AG04450 (cell line): ENCODE data around the gene PHF11. TPM values are rescaled to one million over a fixed set of nuclear protein-coding genes. Genes with fewer than 3 reads are reported as not detected.

Experiments
- CTCF ChIA-PET: fragments of 300-600, 350-600 bp; formaldehyde crosslinking; extraction: SDS; loops from one replicate; lab custom pipeline; 2022; ENCODE audit warnings: antibody characterized with exemption, inconsistent platforms; lab: Charles Lee
- POLR2A ChIA-PET: fragments of 350-600 bp; formaldehyde crosslinking; extraction: SDS; loops from one replicate; lab custom pipeline; 2021; ENCODE audit warnings: antibody characterized with exemption, inconsistent platforms; lab: Yijun Ruan, JAX
- DNase-seq: peaks from one replicate; pipeline ENCODE4 v3.0.0-alpha.2; 2011; ENCODE audit warnings: low read depth, low spot score
- H3K27ac ChIP-seq: one replicate; pipeline ENCODE4 v1.5.1; 2012; ENCODE audit warnings: low read depth, low read length, control low read depth
- H3K27me3 ChIP-seq: one replicate; pipeline ENCODE4 v1.6.0; 2012; ENCODE audit warnings: low read length; ENCODE audit not compliant: control insufficient read depth, insufficient read depth
- H3K4me3 ChIP-seq: 2 replicates; pipeline ENCODE4 v1.5.1; 2011; ENCODE audit warnings: mild to moderate bottlenecking, low read depth, low read length, control low read depth
- H3K9me3 ChIP-seq: 2 replicates; pipeline ENCODE4 v1.5.1; 2012; ENCODE audit warnings: low read length; ENCODE audit not compliant: control insufficient read depth, insufficient read depth
- CTCF ChIP-seq: IDR thresholded peaks from 2 replicates; pipeline ENCODE4 v1.5.1; 2011; ENCODE audit warnings: low read depth, low read length, control low read depth, inconsistent platforms
- polyA plus RNA-seq: library from polyadenylated mRNA; depleted of rRNA; stranded (reverse); fragments of >200 nt; gene quantifications from 2 replicates; pipeline ENCODE4 v1.2.3, GENCODE V29; 2011; rRNA removed

The PHF11 gene
- polyA plus RNA-seq, 1 experiment = 26.2 TPM

GRCh38 chr13:49566461-49566860 is 70.7 kb downstream of the PHF11 start:
- ChIA-PET POLR2A (no interaction called here), CTCF (no interaction called here)
- Histone ChIP-seq H3K27me3 (no peaks in the 10 kb centered on the region), H3K4me3 (no peak overlapping the region), H3K27ac (no peak overlapping the region), H3K9me3 (no peaks in the 10 kb centered on the region)
- DNase-seq = no peak
- TF ChIP-seq CTCF = no peak

- CTCF ChIA-PET = no interaction called here
- TF ChIP-seq CTCF = no peak
- H3K9me3 ChIP-seq = no peaks in the 10 kb centered on the region
- POLR2A ChIA-PET = no interaction called here
- no peak overlapping the region for H3K4me3 ChIP-seq
- no peak for DNase-seq
- no peaks in the 10 kb centered on the region for H3K27me3 ChIP-seq
- H3K27ac ChIP-seq = no peak overlapping the region
These were observed 71.7 kb downstream of the PHF11 start for GRCh38 chr13:49567491-49567890.

GRCh38 chr13:49569993-49570689 is 74.4 kb downstream of the PHF11 start:
- CTCF ChIA-PET = interaction anchor here (1.1 to 1.2 kb wide), 2 partner anchors 9 to 10 kb away, joined by 3 to 6 read pairs; no protein-coding TSS in a partner anchor

GRCh38 chr13:49571299-49572240 is 75.8 kb downstream of the PHF11 start:
- no peak for DNase-seq
- H3K27me3 ChIP-seq = no peaks in the 10 kb centered on the region
- ChIA-PET CTCF (interaction anchor here (1.1 kb wide), 1 partner anchor 12 kb away, joined by 6 read pairs; no protein-coding TSS in a partner anchor), POLR2A (no interaction called here)
- no peak for TF ChIP-seq CTCF
- H3K27ac ChIP-seq = no peak overlapping the region
- H3K9me3 ChIP-seq = no peaks in the 10 kb centered on the region
- no peak overlapping the region for H3K4me3 ChIP-seq

More at GRCh38 chr13:49569993-49570689, 74.4 kb downstream of the PHF11 start:
- POLR2A ChIA-PET = no interaction called here
- TF ChIP-seq CTCF = no peak
- Histone ChIP-seq H3K27ac (no peak overlapping the region), H3K27me3 (no peaks in the 10 kb centered on the region), H3K9me3 (no peaks in the 10 kb centered on the region), H3K4me3 (no peak overlapping the region)
- no peak for DNase-seq

Other genes starting within 250 kb of the PHF11 start
- 3.2 and 6.4 TPM in 2 replicates for gene CDADC1, start 248.0 kb upstream of the PHF11 start, polyA plus RNA-seq
- 21.2 and 26.3 TPM in 2 replicates for gene CAB39L, start 51.9 kb upstream of the PHF11 start, polyA plus RNA-seq
- gene SETDB2, start 51.7 kb upstream of the PHF11 start, polyA plus RNA-seq = 14.8 and 21.7 TPM in 2 replicates
- gene RCBTB1, start 89.6 kb downstream of the PHF11 start, polyA plus RNA-seq = 22.5 and 28.5 TPM in 2 replicates
- gene ARL11, start 132.6 kb downstream of the PHF11 start, polyA plus RNA-seq = not detected in 2 replicates
- 113 and 131 TPM in 2 replicates for gene EBPL, start 195.5 kb downstream of the PHF11 start, polyA plus RNA-seq